Measurements from ENCODE around the gene BCKDHA.

DNA sequence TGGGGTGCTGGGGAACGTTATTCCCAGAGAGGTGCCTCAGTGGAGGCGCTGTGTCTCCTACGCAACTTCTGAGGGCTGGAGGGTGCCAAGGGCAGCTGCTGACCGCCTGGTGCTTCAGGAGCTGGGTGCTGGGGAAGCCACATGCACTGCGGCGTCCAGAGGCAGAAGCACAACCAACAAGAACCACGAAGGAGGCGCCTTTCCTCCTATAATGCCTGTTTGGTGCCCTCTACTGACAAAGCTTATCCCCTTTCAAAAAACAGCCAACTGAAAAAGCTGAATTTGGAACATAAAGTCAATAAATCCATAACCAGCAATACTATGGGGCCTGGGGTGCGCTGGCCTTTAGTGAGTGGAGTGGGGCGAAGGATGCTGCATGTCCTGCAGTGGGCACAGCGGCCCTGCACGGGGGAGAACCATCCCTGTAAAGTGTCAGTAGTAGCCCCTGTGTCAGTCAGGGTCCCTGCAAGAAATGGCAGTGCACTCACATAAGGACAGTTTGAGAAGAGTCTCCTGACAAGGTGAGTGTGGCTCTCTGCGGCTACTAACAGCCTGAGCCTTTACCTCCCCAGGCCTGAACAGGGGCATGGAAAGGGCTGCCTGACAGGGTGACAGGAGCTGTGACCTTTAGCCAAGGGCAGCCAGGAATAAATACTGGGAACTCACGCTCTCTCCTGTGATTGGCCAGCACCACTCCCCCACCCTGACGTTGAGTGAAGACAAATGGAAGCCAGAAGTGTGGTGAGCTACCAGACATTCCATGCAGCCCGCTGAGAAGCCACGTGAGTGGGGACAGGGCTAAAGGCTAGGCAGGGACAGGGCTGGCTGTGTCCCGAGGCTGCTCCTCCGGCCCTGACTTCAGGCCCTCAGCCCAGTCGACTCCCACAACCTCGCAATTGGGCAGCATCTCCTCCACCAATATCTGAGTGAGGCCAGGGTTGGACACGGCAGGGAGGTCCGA, 34.1 kb downstream of the BCKDHA start:
- TF ChIP-seq EZH2 (IDR thresholded peaks at IDR 0.05; ENCODE audit: insufficient read depth, poor library complexity, severe bottlenecking) = no peak
- no peak for TF ChIP-seq EZH2phosphoT487 (IDR thresholded peaks at IDR 0.05; ENCODE audit: insufficient read depth, low read depth)
